ENCODE data around the gene ERBB4.

ERBB4 gene

GRCh38 chr2:212538305-212539071 is at the start of gene ERBB4:
ERBB4 (minus strand) TSS chr2:212538802; CDS start chr2:212538530, 272 bp downstream.
- no peak for DNase-seq (ENCODE audit: low read depth)

- DNase-seq (ENCODE audit: low read depth), result no peak
These were observed 41.5 kb upstream of the ERBB4 start for GRCh38 chr2:212580117-212580516.

GRCh38 chr2:212556296-212556695 is 17.7 kb upstream of the ERBB4 start:
- DNase-seq (ENCODE audit: low read depth), result no peak

GRCh38 chr2:212554233-212554632 is 15.6 kb upstream of the ERBB4 start:
- no peak for DNase-seq (ENCODE audit: low read depth)

- no peak for DNase-seq (ENCODE audit: low read depth)
These were observed 11.3 kb upstream of the ERBB4 start for GRCh38 chr2:212549941-212550340.

- DNase-seq (ENCODE audit: low read depth), result no peak
These were observed 10.9 kb upstream of the ERBB4 start for GRCh38 chr2:212549463-212549862.

GRCh38 chr2:212548455-212548819 is 9.8 kb upstream of the ERBB4 start:
- DNase-seq (ENCODE audit: low read depth), result no peak

GRCh38 chr2:212547716-212548454 is 9.3 kb upstream of the ERBB4 start:
- DNase-seq (ENCODE audit: low read depth), result no peak

GRCh38 chr2:212546669-212547068 is 8.1 kb upstream of the ERBB4 start:
- DNase-seq (ENCODE audit: low read depth), result no peak

GRCh38 chr2:212540341-212540740 is 1.7 kb upstream of the ERBB4 start:
- DNase-seq (ENCODE audit: low read depth), result no peak

GRCh38 chr2:212539072-212539880 is 674 bp upstream of the ERBB4 start:
- DNase-seq (ENCODE audit: low read depth), result no peak

GRCh38 chr2:212537726-212538304 is 787 bp downstream of the ERBB4 start:
- no peak for DNase-seq (ENCODE audit: low read depth)

GRCh38 chr2:212536817-212537725 is 1.5 kb downstream of the ERBB4 start:
- DNase-seq (ENCODE audit: low read depth), result no peak

- DNase-seq (ENCODE audit: low read depth), result no peak
These were observed 2.4 kb downstream of the ERBB4 start for GRCh38 chr2:212535996-212536816.

GRCh38 chr2:212534336-212534735 is 4.3 kb downstream of the ERBB4 start:
- DNase-seq (ENCODE audit: low read depth), result no peak

- DNase-seq (ENCODE audit: low read depth), result no peak
These were observed 6.0 kb downstream of the ERBB4 start for GRCh38 chr2:212532585-212532984.

- no peak for DNase-seq (ENCODE audit: low read depth)
These were observed 6.5 kb downstream of the ERBB4 start for GRCh38 chr2:212532087-212532486.

- DNase-seq (ENCODE audit: low read depth), result no peak
These were observed 7.1 kb downstream of the ERBB4 start for GRCh38 chr2:212531499-212531898.

GRCh38 chr2:212530991-212531390 is 7.6 kb downstream of the ERBB4 start:
- no peak for DNase-seq (ENCODE audit: low read depth)

- no peak for DNase-seq (ENCODE audit: low read depth)
These were observed 8.2 kb downstream of the ERBB4 start for GRCh38 chr2:212530373-212530772.

Measured in stimulated activated CD4-positive, alpha-beta T cell treated with anti-CD3 and anti-CD28 coated beads, Interleukin-2, amount 100 ng/mL, for 4 hours (primary cell).